GM12878 (cell line): ENCODE data around the gene FGD5. TPM values are rescaled to one million over a fixed set of nuclear protein-coding genes. Genes with fewer than 3 reads are reported as not detected.

Experiments used
- ATAC-seq: fragments of 200-7000 bp; cut with Tn5 transposase; 3 replicates; pipeline ENCODE4 v1.9.1; 2020; ENCODE audit warnings: mild to moderate bottlenecking, moderate library complexity
- BruUV-seq: library from RNA; stranded (reverse); fragments of 400-500 nt; replicated peaks from 2 replicates; lab custom pipeline; 2021; lab: Mats Ljungman, UMichigan
- CTCF ChIA-PET: fragments of 300-600 bp; sonication (Branson Sonifier 250); formaldehyde crosslinking; extraction: SDS; loops from one replicate; lab custom pipeline; 2021; ENCODE audit warnings: inconsistent platforms; lab: Yijun Ruan, JAX
- POLR2A ChIA-PET: fragments of 350-600 bp; formaldehyde crosslinking; extraction: SDS; loops from one replicate; lab custom pipeline; 2021; ENCODE audit warnings: inconsistent platforms; lab: Charles Lee
- RAD21 ChIA-PET: fragments of 300-600 bp; sonication (Branson Sonifier 250); formaldehyde crosslinking; loops from one replicate; lab custom pipeline; 2023; ENCODE audit warnings: antibody characterized with exemption; ENCODE audit not compliant: unreplicated experiment; lab: Charles Lee
- SMC1A ChIA-PET: fragments of 300-600 bp; sonication (Branson Sonifier 250); formaldehyde crosslinking; loops from one replicate; lab custom pipeline; 2023; ENCODE audit not compliant: unreplicated experiment, uncharacterized antibody; lab: Charles Lee
- DNase-seq: peaks from one replicate; pipeline ENCODE4 v3.0.0-alpha.2; 2011; ENCODE audit warnings: low read depth, low spot score
- FAIRE-seq: peaks from 3 replicates; lab custom pipeline; 2011; peaks lifted over from hg19 to GRCh38; lab: Jason Lieb, UNC
- H2AFZ ChIP-seq: 2 replicates; pipeline ENCODE4 v1.6.0; 2011; ENCODE audit warnings: low read depth, low read length, control low read depth; ENCODE audit not compliant: control insufficient read depth
- H3K27ac ChIP-seq: 2 replicates; pipeline ENCODE4 v1.5.1; 2011; ENCODE audit warnings: control low read depth; ENCODE audit not compliant: control insufficient read depth, insufficient read depth
- H3K27me3 ChIP-seq, 2 experiments: replicated peaks in 1 of 2; 2 replicates each; pipeline versions ENCODE4 v1.6.0 to v1.6.1; 2011; ENCODE audit warnings: low read length in 1 of 2; ENCODE audit not compliant: control insufficient read depth in 2 of 2, insufficient read depth in 2 of 2
- H3K36me3 ChIP-seq, 2 experiments: 2 replicates each; pipeline ENCODE4 v1.5.1; 2011; ENCODE audit warnings: low read length in 1 of 2; ENCODE audit not compliant: control insufficient read depth in 2 of 2, insufficient read depth in 2 of 2
- H3K4me1 ChIP-seq: 2 replicates; pipeline ENCODE4 v1.6.1; 2011; ENCODE audit warnings: mild to moderate bottlenecking, low read length, moderate library complexity, mixed read lengths; ENCODE audit not compliant: control insufficient read depth, insufficient read depth
- H3K4me2 ChIP-seq: 2 replicates; pipeline ENCODE4 v1.6.0; 2011; ENCODE audit warnings: control low read depth; ENCODE audit not compliant: control insufficient read depth, insufficient read depth
- H3K4me3 ChIP-seq: fragments of 200-600 bp; sonication (generic); 2 replicates; pipeline ENCODE4 v1.5.1; 2016
- H3K79me2 ChIP-seq: 2 replicates; pipeline ENCODE4 v1.6.0; 2011; ENCODE audit warnings: low read length; ENCODE audit not compliant: control insufficient read depth, insufficient read depth
- H3K9ac ChIP-seq: 2 replicates; pipeline ENCODE4 v1.8.0; 2011; ENCODE audit warnings: low read length, control low read depth, mixed read lengths; ENCODE audit not compliant: control insufficient read depth, insufficient read depth
- H3K9me3 ChIP-seq: replicated peaks from 3 replicates; pipeline ENCODE4 v1.5.1; 2011; ENCODE audit warnings: mild to moderate bottlenecking, low read length; ENCODE audit not compliant: control insufficient read depth, insufficient read depth
- H4K20me1 ChIP-seq: 2 replicates; pipeline ENCODE4 v1.6.0; 2011; ENCODE audit not compliant: control insufficient read depth, insufficient read depth
- EGR1 ChIP-seq, 2 experiments: IDR thresholded peaks; 1 replicate in 1 of 2; 2 replicates in 1 of 2; pipeline ENCODE4 v1.6.1; 2011 to 2012; ENCODE audit warnings: low read depth in 2 of 2, low read length in 2 of 2, borderline replicate concordance in 1 of 2, mild to moderate bottlenecking in 1 of 2, moderate library complexity in 1 of 2
- HDAC6 ChIP-seq: fragments of 200-600 bp; sonication (generic); IDR thresholded peaks from one replicate; pipeline ENCODE4 v1.8.0; 2017; ENCODE audit warnings: antibody characterized with exemption; ENCODE audit not compliant: unreplicated experiment
- KLF5 ChIP-seq: fragments of 450-650 bp; IDR thresholded peaks from 2 replicates; pipeline ENCODE4 v1.6.1; 2014; ENCODE audit warnings: mild to moderate bottlenecking; ENCODE audit not compliant: partially characterized antibody
- LARP7 ChIP-seq: fragments of 450-650 bp; IDR thresholded peaks from 2 replicates; pipeline ENCODE4 v1.6.1; 2017; ENCODE audit warnings: mild to moderate bottlenecking
- MTA2 ChIP-seq: fragments of 450-650 bp; IDR thresholded peaks from 2 replicates; pipeline ENCODE4 v1.6.1; 2016; ENCODE audit warnings: low read depth, mild to moderate bottlenecking, moderate library complexity
- RAD51 ChIP-seq: fragments of 450-650 bp; IDR thresholded peaks from 2 replicates; pipeline ENCODE4 v1.6.1; 2016; ENCODE audit warnings: moderate library complexity, mild to moderate bottlenecking, inconsistent platforms
- RELA ChIP-seq: fragments of 450-650 bp; IDR thresholded peaks from 2 replicates; pipeline ENCODE4 v1.8.0; 2014; ENCODE audit warnings: borderline replicate concordance; ENCODE audit not compliant: partially characterized antibody
- ZSCAN29 ChIP-seq: fragments of 450-650 bp; IDR thresholded peaks from 2 replicates; pipeline ENCODE4 v1.6.1; 2017; ENCODE audit warnings: mild to moderate bottlenecking, moderate library complexity
- WGBS: methylation state at CpG from one replicate; pipeline ENCODE4 v1.1.6; 2016; ENCODE audit warnings: low lambda C conversion rate; ENCODE audit not compliant: insufficient replicate concordance, insufficient coverage; ENCODE audit errors: missing lambda C conversion rate; 5-methylcytosine and 5-hydroxymethylcytosine counted together
- in situ Hi-C: fragments of 300-500 bp; cut with MboI; formaldehyde crosslinking; loops from 9 replicates; pipeline ENCODE4 v1.14.3; 2018; ENCODE audit warnings: mixed read lengths
- intact Hi-C: fragments of 100-400 bp; cut with micrococcal nuclease; formaldehyde crosslinking; loops from one replicate; pipeline ENCODE4 v1.14.2; 2022; ENCODE audit not compliant: unreplicated experiment
- polyA plus RNA-seq, 11 experiments: library from polyadenylated mRNA; depleted of rRNA in 4 of 11; unstranded in 6 of 11; stranded (reverse) in 5 of 11; fragments of >200 nt; fragmentation: Nextera tagmentation in 4 of 11; fragmentation: Illumina TruSeq in 1 of 11; extraction: Ambion mirVana in 4 of 11; extraction: Trizol in 1 of 11; gene quantifications; 1 replicate in 1 of 11; 2 replicates in 10 of 11; pipeline versions ENCODE4 v1.2.1 to v1.2.3, GENCODE V29; 2011 to 2016; ENCODE audit warnings: inconsistent platforms in 2 of 11, missing spikeins in 2 of 11, low read depth in 1 of 11
- total RNA-seq, 4 experiments: library from RNA; depleted of rRNA in 3 of 4; stranded (reverse); fragments of >200 nt in 3 of 4; fragmentation: Illumina TruSeq in 1 of 4; extraction: Trizol in 1 of 4; gene quantifications; 2 replicates each; pipeline versions ENCODE4 v1.2.1 to v1.2.3, GENCODE V29; 2013 to 2021
- TF ChIP-seq, protein P1 (sequence below): IDR thresholded peaks from 2 replicates; pipeline ENCODE4 v1.6.1; 2011; ENCODE audit warnings: borderline replicate concordance, low read depth, mild to moderate bottlenecking, moderate library complexity, low read length; ENCODE audit not compliant: insufficient read depth, poor library complexity, severe bottlenecking
- TF ChIP-seq, protein P2 (sequence below): fragments of 450-650 bp; formaldehyde crosslinking; IDR thresholded peaks from 2 replicates; pipeline ENCODE4 v1.5.0; 2022; ENCODE audit warnings: mild to moderate bottlenecking, missing genetic modification characterization

FGD5 gene
- total and polyA plus RNA-seq, 10 of the 15 experiments (the other 5 are each of a cell fraction or from before 2014, with no cell fraction given), result 0.03 to 0.13 (median 0.11) TPM; not detected in 3

DNA sequence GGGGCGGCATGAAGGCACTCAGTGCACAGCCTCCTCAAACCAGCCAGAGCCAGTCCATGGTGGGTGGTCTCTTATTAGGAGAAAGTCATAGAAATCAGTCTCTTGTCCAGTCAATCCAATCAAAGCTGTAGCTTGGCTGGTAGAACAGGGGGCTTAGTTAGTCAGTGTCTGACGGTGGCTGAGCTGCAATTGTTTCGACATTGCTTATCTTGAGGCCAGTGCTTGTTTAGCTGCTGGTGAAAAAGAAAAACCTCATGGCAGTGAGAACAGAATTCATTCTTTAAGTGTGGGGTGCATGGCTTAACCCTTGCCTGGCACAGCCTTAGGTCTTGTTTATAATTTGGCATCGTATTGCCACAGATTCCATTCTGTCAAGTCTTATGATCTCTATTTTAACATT lies 53.9 kb downstream of the FGD5 start:
- TF ChIP-seq KLF5 (no peak), RAD51 (no peak), HDAC6 (no peak), EGR1 (IDR thresholded peaks at IDR 0.05; ENCODE audit: borderline replicate concordance in 1 of 2, low read depth in 2 of 2, low read length in 2 of 2) (no peak), ZSCAN29 (no peak), LARP7 (no peak), MTA2 (no peak), RELA (no peak)
- TF ChIP-seq, protein P1, sequence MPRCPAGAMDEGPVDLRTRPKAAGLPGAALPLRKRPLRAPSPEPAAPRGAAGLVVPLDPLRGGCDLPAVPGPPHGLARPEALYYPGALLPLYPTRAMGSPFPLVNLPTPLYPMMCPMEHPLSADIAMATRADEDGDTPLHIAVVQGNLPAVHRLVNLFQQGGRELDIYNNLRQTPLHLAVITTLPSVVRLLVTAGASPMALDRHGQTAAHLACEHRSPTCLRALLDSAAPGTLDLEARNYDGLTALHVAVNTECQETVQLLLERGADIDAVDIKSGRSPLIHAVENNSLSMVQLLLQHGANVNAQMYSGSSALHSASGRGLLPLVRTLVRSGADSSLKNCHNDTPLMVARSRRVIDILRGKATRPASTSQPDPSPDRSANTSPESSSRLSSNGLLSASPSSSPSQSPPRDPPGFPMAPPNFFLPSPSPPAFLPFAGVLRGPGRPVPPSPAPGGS, result no peak
- TF ChIP-seq, protein P2, sequence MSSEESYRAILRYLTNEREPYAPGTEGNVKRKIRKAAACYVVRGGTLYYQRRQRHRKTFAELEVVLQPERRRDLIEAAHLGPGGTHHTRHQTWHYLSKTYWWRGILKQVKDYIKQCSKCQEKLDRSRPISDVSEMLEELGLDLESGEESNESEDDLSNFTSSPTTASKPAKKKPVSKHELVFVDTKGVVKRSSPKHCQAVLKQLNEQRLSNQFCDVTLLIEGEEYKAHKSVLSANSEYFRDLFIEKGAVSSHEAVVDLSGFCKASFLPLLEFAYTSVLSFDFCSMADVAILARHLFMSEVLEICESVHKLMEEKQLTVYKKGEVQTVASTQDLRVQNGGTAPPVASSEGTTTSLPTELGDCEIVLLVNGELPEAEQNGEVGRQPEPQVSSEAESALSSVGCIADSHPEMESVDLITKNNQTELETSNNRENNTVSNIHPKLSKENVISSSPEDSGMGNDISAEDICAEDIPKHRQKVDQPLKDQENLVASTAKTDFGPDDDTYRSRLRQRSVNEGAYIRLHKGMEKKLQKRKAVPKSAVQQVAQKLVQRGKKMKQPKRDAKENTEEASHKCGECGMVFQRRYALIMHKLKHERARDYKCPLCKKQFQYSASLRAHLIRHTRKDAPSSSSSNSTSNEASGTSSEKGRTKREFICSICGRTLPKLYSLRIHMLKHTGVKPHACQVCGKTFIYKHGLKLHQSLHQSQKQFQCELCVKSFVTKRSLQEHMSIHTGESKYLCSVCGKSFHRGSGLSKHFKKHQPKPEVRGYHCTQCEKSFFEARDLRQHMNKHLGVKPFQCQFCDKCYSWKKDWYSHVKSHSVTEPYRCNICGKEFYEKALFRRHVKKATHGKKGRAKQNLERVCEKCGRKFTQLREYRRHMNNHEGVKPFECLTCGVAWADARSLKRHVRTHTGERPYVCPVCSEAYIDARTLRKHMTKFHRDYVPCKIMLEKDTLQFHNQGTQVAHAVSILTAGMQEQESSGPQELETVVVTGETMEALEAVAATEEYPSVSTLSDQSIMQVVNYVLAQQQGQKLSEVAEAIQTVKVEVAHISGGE (CRISPR knock-in tag), result no peak
- FAIRE-seq, result no peak
- intact Hi-C loops (no loop called here), in situ Hi-C loops (no loop called here)
- Histone ChIP-seq H4K20me1 (no peaks in the 10 kb centered on the region), H3K4me1 (peaks cover 6% of the 10 kb centered on the region), H3K36me3 (no peaks in the 10 kb centered on the region), H2AFZ (no peak overlapping the region), H3K4me2 (no peak overlapping the region), H3K79me2 (no peaks in the 10 kb centered on the region), H3K27me3 (peaks cover 0 to 1% of the 10 kb centered on the region in 2 experiments; a peak in 2 of 4 replicates), H3K4me3 (no peak overlapping the region), H3K27ac (no peak overlapping the region), H3K9ac (no peak overlapping the region), H3K9me3 (no peaks in the 10 kb centered on the region)
- WGBS, result 16% methylated on average over 4 of the region's 4 CpGs
- RAD21 ChIA-PET, result no interaction called here
- SMC1A ChIA-PET, result no interaction called here
- no TSS peak for BruUV-seq
- ATAC-seq, result no peak
- POLR2A ChIA-PET, result no interaction called here
- CTCF ChIA-PET, result interaction anchor here (0.9 kb wide), 2 partner anchors 9 to 48 kb away, joined by 3 read pairs; no protein-coding TSS in a partner anchor
- no peak for DNase-seq
